GM21381 (cell line): ENCODE measurements around the gene ABHD17B.
"Not testable (repeated sequence)": the region's sequence is repeated elsewhere in the genome, so short reads cannot be mapped to it uniquely, and the experiment has no call there.

Experiments used
- ATAC-seq: cut with Tn5 transposase; IDR thresholded peaks from one replicate; pipeline ENCODE4 v1.9.1; 2021; ENCODE audit warnings: mild to moderate bottlenecking, moderate library complexity; ENCODE audit not compliant: unreplicated experiment

The ABHD17B gene

GRCh38 chr9:71916834-71917534 is 6.0 kb upstream of the ABHD17B start:
- ATAC-seq = peak; percentile 88

- ATAC-seq = no peak
These were observed 4.5 kb upstream of the ABHD17B start for GRCh38 chr9:71915495-71915894.

GRCh38 chr9:71911908-71912335 is 929 bp upstream of the ABHD17B start:
- ATAC-seq = no peak

- peak; percentile 16 for ATAC-seq
These were observed 338 bp downstream of the ABHD17B start for GRCh38 chr9:71910650-71911060.

- peak; percentile 12 for ATAC-seq
These were observed 925 bp downstream of the ABHD17B start for GRCh38 chr9:71909887-71910649.

GRCh38 chr9:71908825-71909224 is 2.2 kb downstream of the ABHD17B start:
- ATAC-seq = no peak

- ATAC-seq = no peak
These were observed 6.9 kb downstream of the ABHD17B start for GRCh38 chr9:71904076-71904475.

- no peak for ATAC-seq
These were observed 9.0 kb downstream of the ABHD17B start for GRCh38 chr9:71901695-71902597.

GRCh38 chr9:71898756-71899155 is 12.2 kb downstream of the ABHD17B start:
- ATAC-seq = not testable (repeated sequence)

GRCh38 chr9:71897577-71897976 is 13.4 kb downstream of the ABHD17B start:
- peak; percentile 49 for ATAC-seq

- no peak for ATAC-seq
These were observed 14.2 kb downstream of the ABHD17B start for GRCh38 chr9:71896761-71897160.

GRCh38 chr9:71895955-71896354 is 15.0 kb downstream of the ABHD17B start:
- no peak for ATAC-seq

- ATAC-seq = peak; percentile 50
These were observed 15.9 kb downstream of the ABHD17B start for GRCh38 chr9:71895117-71895516.

- ATAC-seq = peak; percentile 41
These were observed 19.3 kb downstream of the ABHD17B start for GRCh38 chr9:71891557-71892189.

GRCh38 chr9:71890042-71890679 is 20.8 kb downstream of the ABHD17B start:
- ATAC-seq = no peak

GRCh38 chr9:71887362-71887761 is 23.6 kb downstream of the ABHD17B start:
- no peak for ATAC-seq

- ATAC-seq = no peak
These were observed 24.5 kb downstream of the ABHD17B start for GRCh38 chr9:71886541-71886940.

- ATAC-seq = no peak
These were observed 25.0 kb downstream of the ABHD17B start for GRCh38 chr9:71886015-71886414.

- ATAC-seq = no peak
These were observed 25.5 kb downstream of the ABHD17B start for GRCh38 chr9:71885467-71885866.

- no peak for ATAC-seq
These were observed 27.0 kb downstream of the ABHD17B start for GRCh38 chr9:71884005-71884404.
